ENCODE measurements around the gene PSG3.

DNA sequence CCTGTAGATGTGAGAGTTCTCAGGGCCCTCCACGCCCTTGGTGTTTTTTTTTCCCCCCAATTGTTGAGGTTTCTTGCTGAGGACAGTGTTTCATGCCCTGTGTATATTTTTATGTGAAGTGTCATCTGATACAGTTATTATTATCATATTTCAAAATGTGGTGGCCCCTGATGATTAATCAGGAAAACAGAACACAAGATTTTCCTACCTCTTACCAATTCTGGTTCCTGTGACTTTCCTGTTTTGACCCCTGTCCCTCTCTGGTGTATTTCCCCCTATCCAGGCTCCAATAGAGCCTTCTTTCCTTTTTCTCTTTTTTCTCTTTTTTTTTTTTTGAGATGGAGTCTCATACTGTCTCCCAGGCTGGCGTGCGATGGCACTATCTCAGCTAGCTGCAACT, 24.6 kb upstream of the PSG3 start:
- TF ChIP-seq POLR2A (IDR thresholded peaks at IDR 0.05; ENCODE audit: low read length) (no peak), GATA1 (IDR thresholded peaks at IDR 0.05; ENCODE audit: low read depth, low read length) (no peak)

All from erythroblast (primary cell).